ENCODE results near the gene MRPL55. TPM values are rescaled to one million over a fixed set of nuclear protein-coding genes. Genes with fewer than 3 reads are reported as not detected.

The MRPL55 gene
- total RNA-seq, 1 donor from 2014 or later = 34.6 TPM

GRCh38 chr1:228102791-228103620 lies 6.1 kb downstream of the MRPL55 start, which contains the start of gene C1orf35:
TSS of gene C1orf35 (minus strand) at chr1:228103325. CDS start at chr1:228103227, 98 bp downstream.
- intact Hi-C loops (cut with micrococcal nuclease) = loop anchor here (1.0 to 10.0 kb wide), 11 partner anchors 21 to 1962 kb away; partner anchors contain the start of genes ARF1, GALNT2, GUK1 and JMJD4

- intact Hi-C loops (cut with micrococcal nuclease) = loop anchor here (5.0 to 10.0 kb wide), 5 partner anchors 335 to 1963 kb away; partner anchors contain the start of genes GALNT2 and PARP1
Observed at GRCh38 chr1:228101994-228102790, 6.9 kb downstream of the MRPL55 start.

GRCh38 chr1:228101614-228101993 lies 7.5 kb downstream of the MRPL55 start:
- intact Hi-C loops (cut with micrococcal nuclease) = loop anchor here (5.0 to 10.0 kb wide), 5 partner anchors 334 to 1963 kb away; partner anchors contain the start of genes GALNT2 and PARP1

GRCh38 chr1:228100822-228101613 lies 8.1 kb downstream of the MRPL55 start:
- intact Hi-C loops (cut with micrococcal nuclease) = loop anchor here (5.0 to 10.0 kb wide), 5 partner anchors 334 to 1964 kb away; partner anchors contain the start of genes GALNT2 and PARP1

- intact Hi-C loops (cut with micrococcal nuclease) = no loop called here
Observed at GRCh38 chr1:228099331-228099732, 9.8 kb downstream of the MRPL55 start.

GRCh38 chr1:228098323-228098931 lies 10.7 kb downstream of the MRPL55 start:
- intact Hi-C loops (cut with micrococcal nuclease) = no loop called here

- intact Hi-C loops (cut with micrococcal nuclease) = no loop called here
Observed at GRCh38 chr1:228097333-228098081, 11.6 kb downstream of the MRPL55 start.

- intact Hi-C loops (cut with micrococcal nuclease) = no loop called here
Observed at GRCh38 chr1:228096416-228097332, 12.4 kb downstream of the MRPL55 start.

GRCh38 chr1:228095938-228096337 lies 13.2 kb downstream of the MRPL55 start:
- intact Hi-C loops (cut with micrococcal nuclease) = no loop called here

GRCh38 chr1:228095161-228095560 lies 13.9 kb downstream of the MRPL55 start:
- intact Hi-C loops (cut with micrococcal nuclease) = no loop called here

GRCh38 chr1:228094432-228095016 lies 14.6 kb downstream of the MRPL55 start:
- intact Hi-C loops (cut with micrococcal nuclease) = no loop called here

GRCh38 chr1:228093050-228093906 lies 15.8 kb downstream of the MRPL55 start:
- intact Hi-C loops (cut with micrococcal nuclease) = no loop called here

- intact Hi-C loops (cut with micrococcal nuclease) = no loop called here
Observed at GRCh38 chr1:228092342-228093049, 16.6 kb downstream of the MRPL55 start.

- intact Hi-C loops (cut with micrococcal nuclease) = no loop called here
Observed at GRCh38 chr1:228091084-228091483, 18.0 kb downstream of the MRPL55 start.

GRCh38 chr1:228090613-228091081 lies 18.5 kb downstream of the MRPL55 start:
- intact Hi-C loops (cut with micrococcal nuclease) = no loop called here

GRCh38 chr1:228089519-228090380 lies 19.3 kb downstream of the MRPL55 start:
- intact Hi-C loops (cut with micrococcal nuclease) = no loop called here

Data from T-helper 1 cell treated with Interleukin-12 subunit alpha and Interleukin-12 subunit beta and Interleukin-4 antibody, amounts not matched to agents 30 ng/mL and 1 ng/mL, for 36 hours (primary cell).